HuH-7.5 (cell line): Measurements from ENCODE around the gene NAA60.
"Not testable (repeated sequence)": the region's sequence is repeated elsewhere in the genome, so short reads cannot be mapped to it uniquely, and the experiment has no call there.

Experiments used
- DNase-seq: peaks from one replicate; pipeline ENCODE4 v3.0.0; 2011; ENCODE audit warnings: low spot score

NAA60 gene

DNA sequence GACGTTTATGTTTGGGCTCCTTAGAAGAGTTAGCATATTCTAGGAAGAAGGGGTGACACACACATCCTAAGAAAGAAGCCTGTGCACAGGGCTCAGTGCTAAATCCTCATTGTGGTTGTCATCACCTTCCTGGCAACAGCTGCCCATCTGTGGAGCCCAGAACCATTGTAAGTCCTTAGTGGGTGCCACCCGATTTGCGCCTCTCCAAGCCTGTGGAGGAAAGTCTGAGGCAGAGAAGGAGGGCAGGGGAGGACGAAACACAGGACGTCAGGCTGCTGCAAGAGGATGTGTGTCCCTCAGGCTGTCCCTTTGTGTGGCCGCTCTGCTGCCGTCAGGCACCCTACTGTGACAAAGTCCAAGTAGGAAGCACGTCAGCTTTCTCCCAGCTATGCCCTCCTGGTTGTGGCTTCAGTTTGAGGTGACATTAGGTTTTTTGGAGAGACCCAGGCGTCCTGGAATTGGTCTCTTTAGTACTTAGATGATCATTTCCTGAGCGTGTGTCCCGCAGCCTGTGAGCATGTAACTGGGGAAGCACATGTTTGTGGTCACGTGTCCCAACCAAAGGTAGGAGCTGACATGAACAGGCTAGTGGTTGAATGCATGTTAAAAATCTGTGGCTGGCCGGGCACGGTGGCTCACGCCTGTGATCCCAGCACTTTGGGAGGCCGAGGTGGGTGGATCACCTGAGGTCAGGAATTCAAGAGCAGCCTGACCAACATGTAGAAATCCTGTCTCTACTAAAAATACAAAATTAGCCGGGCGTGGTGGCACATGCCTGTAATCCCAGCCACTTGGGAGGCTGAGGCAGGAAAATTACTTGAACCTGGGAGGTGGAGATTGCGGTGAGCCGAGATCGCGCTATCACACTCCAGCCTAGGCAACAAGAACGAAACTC is 68.1 kb downstream of the NAA60 start:
- DNase-seq = no peak

DNA sequence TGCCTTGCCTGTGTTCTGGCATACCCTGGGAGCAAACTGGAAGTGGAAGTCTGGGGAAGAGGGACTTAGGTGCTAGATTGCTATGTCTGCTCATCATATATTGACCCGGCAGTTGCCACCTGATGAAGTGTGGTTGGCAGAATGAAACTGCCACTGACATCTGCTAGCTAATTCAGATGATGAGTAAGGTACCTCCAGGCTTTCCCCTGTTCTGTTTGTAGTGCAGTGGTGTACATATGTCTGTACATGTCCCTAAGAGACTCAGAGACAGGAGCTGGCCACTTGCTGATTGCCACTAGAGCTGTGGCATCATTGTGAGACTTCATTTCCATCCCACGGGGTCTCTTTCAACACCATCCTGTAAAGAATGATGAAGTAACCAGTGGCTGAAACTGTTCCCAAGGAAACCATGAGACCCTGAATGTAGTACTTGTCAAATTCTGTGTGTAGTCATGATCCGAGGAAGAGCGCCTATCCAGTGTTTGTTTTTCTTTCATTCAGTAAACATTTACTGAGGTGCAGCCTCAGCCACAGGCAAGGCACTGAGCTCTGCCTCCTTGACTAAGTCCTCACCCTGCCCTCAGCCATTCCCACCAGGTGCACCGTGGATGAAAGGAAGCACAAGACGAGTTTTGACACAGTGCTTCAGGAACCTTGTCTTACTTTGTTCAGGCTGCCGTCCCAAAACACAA is 70.6 kb downstream of the NAA60 start:
- DNase-seq = no peak

DNA sequence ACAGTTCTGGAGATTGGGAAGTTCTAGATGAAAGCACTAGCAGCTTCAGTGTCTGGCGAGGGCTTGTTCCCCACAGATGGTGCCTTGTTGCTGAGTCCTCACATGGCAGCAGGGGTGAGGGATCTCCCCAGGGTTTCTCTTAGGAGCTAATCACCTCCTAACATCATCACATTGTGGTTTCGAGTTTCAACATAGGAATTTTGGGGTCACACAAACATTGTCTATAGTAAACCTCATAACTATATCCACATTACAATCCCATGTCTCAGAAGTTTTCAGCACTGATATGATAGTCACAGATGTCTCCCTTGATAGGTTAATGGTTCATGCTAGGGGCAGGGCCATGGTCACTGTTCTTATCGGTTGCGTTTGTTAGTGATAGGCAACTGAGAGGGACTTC is 71.1 kb downstream of the NAA60 start:
- no peak for DNase-seq

GRCh38 chr16:3515897-3516296 is 72.4 kb downstream of the NAA60 start:
- no peak for DNase-seq

DNA sequence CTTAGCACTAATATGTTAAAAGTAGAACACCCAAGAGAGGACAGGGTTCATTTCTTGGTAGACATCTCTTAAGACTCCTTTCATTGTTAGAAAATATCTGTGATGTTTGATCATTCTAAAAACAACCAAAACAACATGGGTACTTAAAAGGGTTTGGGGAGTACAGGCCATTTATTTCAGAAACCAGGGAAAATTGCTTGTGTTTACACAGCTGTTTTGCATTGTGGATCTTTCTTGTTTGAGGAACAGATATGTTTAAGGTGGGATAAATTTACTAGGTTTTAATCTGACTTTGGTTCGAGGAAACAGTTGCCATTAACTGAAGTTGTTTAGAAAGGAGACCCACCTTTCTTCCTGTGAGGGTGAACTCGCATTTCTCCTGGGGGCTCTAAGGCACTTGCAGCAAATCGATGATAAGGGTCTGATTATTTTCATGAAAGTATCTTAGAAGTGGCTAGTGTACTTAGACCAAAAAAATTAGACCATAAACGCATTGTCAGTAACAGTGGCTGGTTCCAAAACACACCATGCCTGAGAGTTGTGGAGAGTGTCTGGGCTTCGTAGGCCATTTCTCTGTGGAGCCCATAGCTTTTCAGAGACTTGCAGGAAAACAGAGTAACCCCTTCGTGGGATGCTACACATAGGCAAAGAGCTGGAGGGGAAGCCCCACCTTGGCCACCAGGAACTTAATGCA is 75.0 kb downstream of the NAA60 start:
- DNase-seq = no peak

- no peak for DNase-seq
Measured at GRCh38 chr16:3518986-3519348, 75.5 kb downstream of the NAA60 start.

GRCh38 chr16:3519581-3519980 is 76.1 kb downstream of the NAA60 start:
- DNase-seq = no peak

- no peak for DNase-seq
Measured at GRCh38 chr16:3520413-3520812, 76.9 kb downstream of the NAA60 start.

DNA sequence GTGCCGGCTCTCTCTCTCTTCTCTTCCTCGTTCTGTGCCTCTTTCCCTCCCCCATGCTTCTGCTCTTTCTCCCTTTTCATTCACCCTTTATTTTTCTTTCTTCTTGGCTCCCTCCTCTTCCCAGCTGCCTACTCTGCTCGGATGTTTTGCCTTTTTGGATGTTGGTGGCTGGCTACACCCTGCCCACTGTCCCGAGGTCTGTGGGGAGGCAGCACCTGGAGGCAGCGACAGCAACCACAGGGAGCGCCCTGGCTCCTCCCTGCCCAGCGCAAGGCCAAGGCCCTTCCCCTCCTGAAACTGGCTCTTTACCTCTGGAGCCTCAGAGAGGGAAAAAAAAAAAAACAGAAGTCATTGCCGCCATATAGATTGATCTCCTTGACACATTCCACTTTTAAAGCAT is 77.4 kb downstream of the NAA60 start:
- no peak for DNase-seq

- DNase-seq = no peak
Measured at GRCh38 chr16:3523281-3523680, 79.8 kb downstream of the NAA60 start.

- no peak for DNase-seq
Measured at GRCh38 chr16:3525951-3526350, 82.5 kb downstream of the NAA60 start.

- not testable (repeated sequence) for DNase-seq
Measured at GRCh38 chr16:3527216-3527829, 83.8 kb downstream of the NAA60 start.

DNA sequence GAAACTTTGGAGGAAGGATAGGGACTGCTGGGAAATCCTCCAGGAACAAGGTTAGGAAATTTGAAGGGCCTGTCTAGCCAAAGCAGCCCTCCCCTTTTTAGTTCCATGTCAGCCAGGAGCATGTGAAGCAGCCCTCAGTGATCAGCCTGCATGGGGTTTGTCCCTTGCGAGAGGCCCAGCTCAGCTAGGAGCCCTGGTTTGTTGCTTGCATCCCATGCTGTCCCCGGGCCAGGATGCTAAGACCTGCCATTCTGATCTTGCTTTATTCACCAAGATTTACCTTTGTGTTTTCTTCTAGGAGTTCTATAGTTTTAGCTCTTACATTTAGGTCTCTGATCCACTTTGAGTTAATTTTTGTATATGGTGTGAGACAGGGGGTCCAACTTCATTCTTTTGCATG is 84.9 kb downstream of the NAA60 start:
- no peak for DNase-seq

DNA sequence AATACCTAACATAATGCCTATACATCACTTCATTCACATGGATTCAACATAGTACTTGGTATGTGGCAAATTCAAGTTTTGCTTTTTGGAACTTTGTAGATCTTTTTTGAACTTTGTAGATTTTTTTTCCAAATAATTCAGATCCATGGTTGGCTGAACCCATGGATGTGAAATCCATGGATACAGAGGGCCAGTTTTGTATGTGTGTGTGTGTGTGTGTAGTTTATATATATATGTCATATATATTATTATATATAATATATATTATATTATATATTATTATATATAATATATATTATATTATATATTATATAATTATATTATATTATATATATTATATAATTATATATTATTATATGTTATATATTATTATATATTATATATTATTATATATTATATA is 85.7 kb downstream of the NAA60 start:
- no peak for DNase-seq

- no peak for DNase-seq
Measured at GRCh38 chr16:3530371-3530914, 87.0 kb downstream of the NAA60 start.

- DNase-seq = no peak
Measured at GRCh38 chr16:3532741-3533140, 89.3 kb downstream of the NAA60 start.

DNA sequence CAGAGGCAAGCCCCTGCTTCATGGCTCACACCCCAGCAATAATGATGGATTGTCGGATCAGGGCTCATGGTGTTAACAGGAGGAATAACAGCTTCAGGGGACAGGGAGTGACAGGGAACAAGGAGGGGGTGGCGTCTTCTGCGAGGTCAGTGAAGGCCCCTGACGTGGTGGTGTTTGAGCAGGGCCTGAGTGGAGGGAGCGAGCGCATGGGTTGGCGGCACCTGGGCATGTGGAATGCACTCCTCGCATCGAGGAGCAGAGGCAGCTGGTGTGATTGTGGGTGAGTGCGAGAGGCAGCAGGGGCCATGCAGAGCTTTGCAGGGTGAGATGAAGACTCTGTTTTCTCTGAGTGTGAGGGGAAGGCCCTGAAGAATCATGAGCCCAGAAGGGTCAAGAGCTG is 90.6 kb downstream of the NAA60 start:
- no peak for DNase-seq

DNA sequence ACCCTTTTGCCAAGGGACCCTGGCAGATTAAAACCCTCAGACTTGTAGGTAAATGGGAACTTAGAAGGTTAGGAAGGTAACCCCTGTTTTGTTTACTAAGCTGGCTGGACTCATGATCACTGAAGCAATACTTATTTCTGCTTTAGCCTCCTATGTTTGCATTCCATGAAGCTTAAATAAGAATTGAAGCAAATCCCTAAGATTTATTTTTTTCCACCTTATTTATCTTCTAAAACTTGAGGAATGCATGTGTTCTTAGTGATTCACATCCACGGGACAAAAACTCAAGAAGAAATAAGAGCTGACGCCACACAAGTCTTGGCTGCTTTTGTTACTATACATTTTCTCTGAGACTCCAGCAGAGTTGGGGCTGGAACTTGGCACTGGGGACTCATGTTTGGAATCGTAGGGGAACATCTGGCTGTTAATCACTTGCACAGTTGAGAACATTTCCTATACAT is 92.8 kb downstream of the NAA60 start:
- DNase-seq = no peak
